Hematopoietic multipotent progenitor cell treated with erythropoietin and hydrocortisone succinate and interleukin-3 and kit ligand, for 6 days (in vitro differentiated cells): ENCODE results near the gene GRHL1.

ENCODE experiments used
- DNase-seq: peaks from one replicate; pipeline ENCODE4 v3.0.0-alpha.2; 2015

Gene GRHL1

GRCh38 chr2:9974343-9974742 is 22.9 kb downstream of the GRHL1 start:
- DNase-seq, result no peak

- no peak for DNase-seq
Observed at GRCh38 chr2:9975328-9975727, 23.8 kb downstream of the GRHL1 start.

- DNase-seq, result peak; percentile 21
Observed at GRCh38 chr2:9975805-9976447, 24.4 kb downstream of the GRHL1 start.

DNA sequence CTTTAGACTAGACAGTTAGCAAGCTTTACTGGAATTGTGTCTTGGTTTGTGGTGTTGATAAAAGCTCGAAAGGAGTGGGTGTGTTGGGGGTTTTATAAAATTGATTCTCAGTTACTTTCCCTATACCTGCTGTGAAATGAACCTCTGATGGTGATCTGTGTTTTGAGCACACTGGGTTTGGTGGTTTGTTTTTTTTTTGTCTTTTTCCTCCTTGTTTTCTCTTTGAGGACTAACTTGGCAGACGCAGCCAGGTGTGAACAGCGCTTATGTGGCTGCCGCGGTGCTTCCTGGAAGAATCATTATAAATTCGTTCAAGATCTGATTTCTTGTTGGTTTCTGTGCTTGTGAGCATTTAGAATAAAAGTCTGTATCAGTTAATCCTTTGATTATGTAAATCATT is 28.5 kb downstream of the GRHL1 start:
- DNase-seq, result no peak

DNA sequence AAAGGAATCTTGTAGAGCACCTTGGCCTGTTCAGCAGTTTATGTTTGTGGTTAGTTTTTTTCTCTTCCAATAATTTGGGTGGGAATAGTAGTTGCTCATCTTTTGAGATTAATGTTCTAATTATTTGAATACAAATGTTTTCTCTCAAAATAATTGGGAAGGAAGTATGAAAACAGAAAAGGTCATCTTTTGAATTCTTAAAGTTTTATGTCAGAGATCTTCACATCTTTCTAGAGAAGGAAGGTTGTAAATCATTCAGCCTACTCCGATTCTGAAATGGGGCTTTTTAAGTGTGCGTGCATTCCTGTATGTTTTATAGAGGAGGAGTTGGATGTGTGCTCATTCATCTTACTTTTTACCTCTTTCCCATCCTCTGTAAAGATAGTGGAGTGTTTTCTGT is 29.0 kb downstream of the GRHL1 start:
- DNase-seq, result no peak

- DNase-seq, result no peak
Observed at GRCh38 chr2:9981655-9982054, 30.2 kb downstream of the GRHL1 start.

GRCh38 chr2:9982248-9982647 is 30.8 kb downstream of the GRHL1 start:
- DNase-seq, result no peak

DNA sequence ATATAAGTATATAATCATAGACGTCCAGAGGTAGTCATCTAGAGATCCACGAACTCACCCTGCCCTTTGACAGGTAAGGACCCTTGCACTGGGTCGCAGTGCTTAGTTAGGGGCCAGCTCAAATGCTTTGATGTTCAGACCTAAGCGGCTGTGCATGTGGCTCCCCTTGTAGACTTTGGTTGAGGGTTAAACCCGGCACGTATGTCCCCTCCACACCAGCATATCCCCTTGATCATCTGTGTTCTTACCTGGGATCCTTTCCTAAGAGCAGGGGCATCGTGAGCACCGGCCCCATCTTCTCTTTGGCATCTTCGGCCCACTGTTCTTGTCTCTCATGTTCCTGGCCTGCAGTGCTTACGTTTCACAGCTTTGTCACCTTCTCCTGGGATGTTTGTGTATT is 31.4 kb downstream of the GRHL1 start:
- no peak for DNase-seq

DNA sequence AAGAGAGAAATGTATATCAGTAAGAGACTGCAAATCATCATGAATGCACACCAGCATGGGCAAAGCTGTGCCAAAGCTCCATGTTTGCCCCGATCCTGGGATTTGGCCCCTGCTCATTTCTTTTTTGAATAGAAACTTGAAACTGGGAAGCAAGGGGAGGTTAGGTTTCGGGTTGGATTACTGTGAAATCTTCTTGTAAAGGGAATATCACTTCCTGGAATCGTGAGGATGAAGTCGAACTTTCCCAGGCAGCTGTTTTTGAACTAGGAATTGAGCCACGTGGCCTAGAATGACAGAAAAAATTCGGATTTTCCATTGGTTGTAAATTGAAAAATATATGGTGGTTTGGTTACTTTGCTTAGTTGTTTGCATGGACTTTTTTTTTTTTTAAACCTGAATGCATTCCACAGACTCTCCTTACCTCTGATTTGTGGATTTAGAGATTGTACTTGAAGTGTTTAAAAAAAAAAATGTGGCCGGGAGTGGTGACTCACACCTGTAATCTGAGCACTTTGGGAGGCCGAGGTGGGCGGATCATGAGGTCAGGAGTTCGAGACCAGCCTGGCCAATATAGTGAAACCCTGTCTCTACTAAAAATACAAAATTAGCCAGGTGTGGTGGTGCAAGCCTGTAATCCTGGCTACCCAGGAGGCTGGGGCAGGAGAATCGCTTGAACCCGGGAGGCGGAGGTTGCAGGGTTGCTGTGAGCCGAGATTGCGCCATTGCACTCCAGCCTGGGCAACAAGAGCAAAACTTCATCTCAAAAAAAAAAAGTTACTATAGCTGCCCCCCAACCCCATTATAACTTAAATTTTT is 32.1 kb downstream of the GRHL1 start:
- no peak for DNase-seq

DNA sequence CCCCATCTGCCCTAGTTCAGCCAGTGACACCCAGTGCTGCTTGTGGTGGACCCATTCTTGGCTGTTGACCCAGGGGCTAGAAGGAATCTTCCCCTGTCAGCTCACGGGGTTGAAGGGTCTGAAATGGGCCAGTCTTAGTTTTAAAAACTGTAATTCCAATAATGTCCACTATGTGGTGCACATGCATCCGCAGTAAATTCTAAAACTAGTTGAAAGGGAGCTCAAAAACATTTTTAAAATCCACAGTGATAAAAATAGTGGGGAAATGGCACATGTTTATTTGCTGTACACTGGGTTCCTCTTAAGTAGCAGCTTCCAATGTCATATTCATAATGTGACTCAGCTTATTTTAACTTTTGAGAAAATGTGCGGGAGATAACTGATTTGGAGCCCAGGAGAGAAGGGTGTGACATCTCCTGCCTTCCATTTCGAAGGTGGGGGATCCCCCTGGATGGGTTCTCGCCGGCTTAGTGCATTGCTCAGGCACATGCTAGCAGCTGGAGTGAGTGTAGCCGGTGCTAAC is 32.8 kb downstream of the GRHL1 start:
- peak; percentile 74 for DNase-seq

DNA sequence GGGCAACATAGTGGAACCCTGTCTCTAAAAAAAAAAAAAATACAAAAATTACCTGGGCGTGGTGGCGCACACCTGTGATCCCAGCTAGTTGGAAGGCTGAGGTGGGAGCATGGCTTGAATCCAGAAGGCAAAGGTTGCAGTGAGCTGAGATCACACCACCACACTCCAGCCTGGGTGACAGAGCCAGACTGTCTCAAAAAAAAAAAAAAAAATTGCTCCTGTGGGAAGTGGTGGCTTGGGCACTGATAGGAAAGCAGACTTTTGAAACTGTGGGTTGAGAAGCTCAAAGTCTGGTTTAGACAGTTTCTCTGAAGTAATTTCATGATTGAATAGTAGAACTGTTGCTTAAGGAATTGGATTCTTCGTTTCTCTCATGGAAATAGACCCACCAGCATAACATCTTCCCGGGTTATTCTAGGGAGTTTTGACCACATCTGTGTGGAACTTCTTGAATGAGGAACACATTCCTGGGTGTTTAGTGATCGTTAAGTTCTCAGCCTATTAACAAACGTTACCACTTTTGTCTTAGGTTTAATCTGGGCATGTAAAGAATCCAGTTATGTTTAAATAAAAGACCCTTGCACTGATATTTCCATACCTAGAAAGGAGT is 33.5 kb downstream of the GRHL1 start:
- no peak for DNase-seq

DNA sequence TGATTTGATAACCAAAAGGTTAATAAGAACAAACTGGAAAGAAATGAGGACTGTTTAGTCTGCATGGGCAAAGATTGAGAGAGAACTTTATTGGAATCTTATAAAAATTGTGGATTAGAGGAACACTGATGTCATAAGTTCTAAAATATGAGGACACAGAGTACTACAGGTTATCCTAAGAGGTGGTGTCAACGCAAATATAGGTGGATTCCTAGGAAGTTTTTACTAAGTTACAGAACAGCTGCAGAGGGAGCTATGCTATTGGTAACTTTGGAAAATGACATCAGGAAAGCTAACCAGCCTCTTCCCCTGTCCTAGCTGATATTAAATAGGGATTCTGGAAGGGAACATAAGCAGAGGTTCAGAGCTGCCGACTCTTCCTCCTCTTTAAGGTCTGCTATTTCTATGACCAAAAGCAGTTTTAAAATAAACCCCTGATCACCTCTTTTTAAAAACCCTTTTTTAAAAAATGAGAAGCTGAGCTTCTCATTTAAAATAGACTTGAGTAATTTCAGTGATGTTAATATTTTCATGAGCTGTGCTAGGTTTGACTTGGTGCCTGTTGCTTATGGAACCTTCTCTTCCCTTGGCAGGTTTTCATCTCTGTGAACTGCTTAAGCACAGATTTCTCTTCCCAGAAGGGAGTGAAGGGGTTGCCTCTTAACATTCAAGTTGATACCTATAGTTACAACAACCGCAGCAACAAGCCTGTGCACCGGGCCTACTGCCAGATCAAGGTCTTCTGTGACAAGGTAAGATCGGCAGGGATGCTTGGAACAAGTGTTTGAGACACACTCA is 34.2 kb downstream of the GRHL1 start:
- DNase-seq, result no peak

DNA sequence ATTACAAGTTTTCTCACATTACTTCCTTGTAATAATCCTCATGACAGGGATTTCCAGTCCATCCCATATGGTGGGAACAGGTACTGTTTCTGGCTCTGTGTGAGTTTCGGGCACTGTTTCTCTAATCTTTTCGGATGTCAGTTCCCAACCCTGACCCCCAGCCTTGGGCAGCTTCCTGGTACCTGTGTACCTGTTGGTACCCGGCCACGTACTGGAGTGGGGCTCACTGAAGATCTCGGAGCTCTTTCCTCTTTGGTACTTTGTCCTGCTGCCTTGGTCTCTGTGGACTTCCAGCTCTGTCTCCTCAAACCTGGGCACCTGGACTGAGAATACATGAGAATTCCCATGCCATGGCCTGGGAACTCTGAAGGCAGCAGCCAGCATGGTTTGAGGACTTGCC is 36.8 kb downstream of the GRHL1 start:
- no peak for DNase-seq

GRCh38 chr2:9990736-9991135 is 39.2 kb downstream of the GRHL1 start:
- DNase-seq, result no peak

GRCh38 chr2:9991221-9991620 is 39.7 kb downstream of the GRHL1 start:
- DNase-seq, result no peak

GRCh38 chr2:9991829-9992273 is 40.4 kb downstream of the GRHL1 start:
- DNase-seq, result peak; percentile 20

DNA sequence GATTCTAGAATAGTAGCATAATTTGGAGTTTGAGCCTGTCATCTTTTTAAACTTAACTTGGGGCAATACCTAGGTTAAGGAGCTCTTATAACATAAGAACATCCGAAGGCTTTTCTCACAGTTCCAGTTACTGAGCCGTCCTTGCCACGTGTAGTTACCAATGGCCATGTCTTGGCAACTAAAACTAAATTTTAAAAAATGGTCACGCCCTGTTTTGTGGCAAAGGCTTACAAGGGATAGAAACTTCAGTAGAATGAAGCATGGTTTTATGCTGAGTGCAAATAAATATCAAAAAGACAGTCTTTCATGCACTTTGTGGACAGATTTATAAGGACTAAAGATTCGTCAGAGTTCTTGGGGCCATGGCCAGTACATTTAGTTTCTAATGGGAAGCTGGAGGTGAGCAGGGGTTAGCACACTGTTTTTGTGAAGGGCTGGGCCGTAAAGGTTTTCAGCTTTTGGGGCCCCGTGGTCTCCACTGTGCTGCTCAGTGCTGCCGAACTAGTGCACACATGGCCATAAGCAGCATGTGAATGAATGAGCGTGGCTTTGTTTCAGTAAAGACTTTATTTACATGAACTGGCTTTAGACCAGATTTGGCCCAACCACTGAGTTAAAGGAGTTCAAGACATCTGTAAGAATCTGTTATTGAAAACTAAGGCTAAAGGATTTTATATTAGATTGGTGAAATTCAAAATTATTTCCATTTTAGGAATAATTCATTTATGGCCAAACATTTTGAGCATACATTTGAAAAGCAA is 41.1 kb downstream of the GRHL1 start:
- DNase-seq, result no peak

GRCh38 chr2:9993488-9994165 is 42.1 kb downstream of the GRHL1 start:
- DNase-seq, result peak; percentile 61

- DNase-seq, result no peak
Observed at GRCh38 chr2:9994462-9994861, 43.0 kb downstream of the GRHL1 start.

DNA sequence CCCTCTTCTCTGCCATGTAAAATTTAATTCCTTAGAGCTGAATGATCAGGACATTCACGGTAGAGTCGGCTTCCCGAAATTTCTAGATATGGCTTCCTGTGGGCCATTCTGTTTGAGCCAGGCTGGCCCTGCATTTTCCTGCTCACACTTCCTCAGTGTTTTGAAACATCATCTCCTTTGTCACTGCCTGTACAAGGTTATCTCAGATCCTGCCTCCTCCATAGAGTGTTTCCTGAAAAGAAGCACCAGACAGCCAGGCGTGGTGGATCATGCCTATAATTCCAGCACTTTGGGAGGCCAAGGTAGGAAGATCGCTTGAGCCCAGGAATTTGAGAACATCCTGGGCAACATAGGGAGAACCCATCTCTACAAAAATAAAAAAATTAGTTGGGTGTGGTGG is 43.6 kb downstream of the GRHL1 start:
- no peak for DNase-seq

- no peak for DNase-seq
Observed at GRCh38 chr2:9996321-9996720, 44.8 kb downstream of the GRHL1 start.

DNA sequence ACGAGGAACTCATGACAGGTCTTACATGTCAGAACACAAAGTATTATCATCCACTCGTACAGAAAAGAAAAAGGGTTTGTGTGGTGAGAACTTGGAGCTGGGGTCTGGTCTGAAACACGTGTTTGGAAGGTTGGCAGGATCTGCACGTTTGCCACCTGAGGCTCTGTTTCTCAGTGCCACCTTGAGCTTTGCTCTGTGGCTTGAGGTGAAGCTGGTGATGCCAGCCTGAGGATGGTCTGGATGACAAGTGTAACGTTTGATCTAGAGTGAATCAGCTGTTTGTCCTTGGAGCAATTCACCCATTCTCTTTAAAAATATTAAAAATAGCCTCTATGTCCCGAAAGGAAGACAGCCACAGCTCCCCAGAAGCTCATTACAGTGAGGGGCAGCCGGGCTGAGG is 46.4 kb downstream of the GRHL1 start:
- no peak for DNase-seq
